ENCODE data around the gene PIGU. TPM values are rescaled to one million over a fixed set of nuclear protein-coding genes. Genes with fewer than 3 reads are reported as not detected.

The PIGU gene
- total RNA-seq, 1 experiment from 2014 or later: 32.8 TPM

DNA sequence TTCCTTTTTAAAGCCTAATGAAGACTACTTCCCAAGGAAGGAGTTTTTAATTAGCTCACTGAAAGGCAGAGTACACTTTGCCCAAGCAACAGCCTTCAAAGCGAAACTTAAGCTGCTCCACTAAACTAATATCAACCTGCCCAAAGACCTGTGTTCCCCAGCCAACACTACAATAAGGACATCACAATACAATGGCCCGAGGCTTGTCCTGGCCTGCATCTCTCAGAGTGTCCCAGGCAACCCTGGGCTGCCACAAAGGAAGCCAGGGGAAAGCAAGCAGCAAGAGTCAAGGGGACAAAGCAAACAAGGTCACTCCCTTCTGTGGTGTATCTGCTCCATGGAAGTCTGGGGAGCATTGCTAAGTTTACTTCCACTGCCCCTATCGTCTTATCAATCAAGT is 52.3 kb downstream of the PIGU start:
- Histone ChIP-seq H3K23me2 (ENCODE audit: insufficient read length, low read depth, low read length, poor library complexity, severe bottlenecking) (no peaks in the 10 kb centered on the region), H3K79me1 (ENCODE audit: insufficient read depth, low read depth, low read length, poor library complexity, severe bottlenecking) (no peaks in the 10 kb centered on the region), H2BK20ac (ENCODE audit: low read depth, low read length, poor library complexity, severe bottlenecking) (no peak overlapping the region), H3K4me1 (ENCODE audit: insufficient read depth, low read length) (no peaks in the 10 kb centered on the region), H3K9me3 (ENCODE audit: control insufficient read depth, low read depth, low read length) (no peaks in the 10 kb centered on the region), H3K14ac (ENCODE audit: insufficient read depth, low read length) (no peak overlapping the region), H3K79me2 (ENCODE audit: insufficient read depth, low read length) (no peaks in the 10 kb centered on the region), H2BK12ac (ENCODE audit: insufficient read length, low read depth, low read length) (no peak overlapping the region), H3K56ac (ENCODE audit: insufficient read length, low read depth, low read length) (no peak overlapping the region), H2AFZ (ENCODE audit: low read length) (no peak overlapping the region), H3K18ac (ENCODE audit: insufficient read length, low read depth, low read length) (no peak overlapping the region), H2BK5ac (ENCODE audit: insufficient read length, low read length) (no peak overlapping the region), H3K4ac (ENCODE audit: low read depth, low read length) (no peak overlapping the region), H2BK15ac (ENCODE audit: low read depth, low read length) (no peak overlapping the region), H3K4me2 (ENCODE audit: insufficient read depth, insufficient read length, low read length) (no peak overlapping the region), H4K91ac (ENCODE audit: insufficient read length, low read depth, low read length) (no peak overlapping the region), H2AK5ac (ENCODE audit: insufficient read length, low read length) (no peak overlapping the region), H3T11ph (ENCODE audit: low read length) (no peak overlapping the region), H4K5ac (ENCODE audit: insufficient read length, low read depth, low read length) (no peak overlapping the region), H3K23ac (ENCODE audit: insufficient read length, low read depth, low read length) (no peak overlapping the region), H2BK120ac (ENCODE audit: low read depth, low read length, poor library complexity, severe bottlenecking) (no peak overlapping the region), H3K27me3 (ENCODE audit: insufficient read depth, low read length) (no peaks in the 10 kb centered on the region), H3K9ac (ENCODE audit: extremely low read depth, insufficient read length, low read length) (no peak overlapping the region), H3K27ac (ENCODE audit: insufficient read length, low read depth, low read length) (no peak overlapping the region), H4K8ac (replicated peaks; ENCODE audit: insufficient read length, low read depth, low read length) (no peak overlapping the region), H4K20me1 (ENCODE audit: control insufficient read depth, insufficient read depth, insufficient read length) (no peaks in the 10 kb centered on the region)
- H3K9me3 Mint-ChIP-seq: no peaks in the 10 kb centered on the region
- no peak overlapping the region for H3K4me3 Mint-ChIP-seq
- H3K4me1 Mint-ChIP-seq: peaks cover 0 to 5% of the 10 kb centered on the region in 2 experiments; a peak in 2 of 4 replicates
- peak overlapping the region in 2 of 3 experiments; percentile 70 to 90; a peak in 1 of 7 replicates for H3K27ac Mint-ChIP-seq
- TF ChIP-seq, protein P1, sequence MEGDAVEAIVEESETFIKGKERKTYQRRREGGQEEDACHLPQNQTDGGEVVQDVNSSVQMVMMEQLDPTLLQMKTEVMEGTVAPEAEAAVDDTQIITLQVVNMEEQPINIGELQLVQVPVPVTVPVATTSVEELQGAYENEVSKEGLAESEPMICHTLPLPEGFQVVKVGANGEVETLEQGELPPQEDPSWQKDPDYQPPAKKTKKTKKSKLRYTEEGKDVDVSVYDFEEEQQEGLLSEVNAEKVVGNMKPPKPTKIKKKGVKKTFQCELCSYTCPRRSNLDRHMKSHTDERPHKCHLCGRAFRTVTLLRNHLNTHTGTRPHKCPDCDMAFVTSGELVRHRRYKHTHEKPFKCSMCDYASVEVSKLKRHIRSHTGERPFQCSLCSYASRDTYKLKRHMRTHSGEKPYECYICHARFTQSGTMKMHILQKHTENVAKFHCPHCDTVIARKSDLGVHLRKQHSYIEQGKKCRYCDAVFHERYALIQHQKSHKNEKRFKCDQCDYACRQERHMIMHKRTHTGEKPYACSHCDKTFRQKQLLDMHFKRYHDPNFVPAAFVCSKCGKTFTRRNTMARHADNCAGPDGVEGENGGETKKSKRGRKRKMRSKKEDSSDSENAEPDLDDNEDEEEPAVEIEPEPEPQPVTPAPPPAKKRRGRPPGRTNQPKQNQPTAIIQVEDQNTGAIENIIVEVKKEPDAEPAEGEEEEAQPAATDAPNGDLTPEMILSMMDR (conservative IDR thresholded peaks at IDR 0.05): no peak
- H3K27me3 Mint-ChIP-seq (ENCODE audit: low read depth): no peaks in the 10 kb centered on the region
- no peak for DNase-seq
- WGBS (ENCODE audit: extremely low coverage, insufficient read length, low lambda C conversion rate): no CpG with 5 or more reads among the region's 3 CpGs
- peaks cover 0 to 27% (median 27%) of the 10 kb centered on the region in 3 experiments; a peak in 6 of 7 replicates for H3K36me3 Mint-ChIP-seq (ENCODE audit: insufficient read depth in 1 of 3, low read depth in 3 of 3)
